GM21576 (cell line): ENCODE results near the gene TRAPPC14.

ENCODE experiments used
- ATAC-seq: cut with Tn5 transposase; IDR thresholded peaks from one replicate; pipeline ENCODE4 v1.9.1; 2021; ENCODE audit warnings: mild to moderate bottlenecking, moderate library complexity; ENCODE audit not compliant: unreplicated experiment

TRAPPC14 gene

GRCh38 chr7:100126931-100127865 is 31.3 kb downstream of the TRAPPC14 start, which contains the start of gene MBLAC1:
TSS of gene MBLAC1 (plus strand) at chr7:100126967. CDS start at chr7:100127396, 429 bp downstream.
- ATAC-seq, result peak; percentile 56

- ATAC-seq, result no peak
Observed at GRCh38 chr7:100126239-100126930, 32.1 kb downstream of the TRAPPC14 start.

DNA sequence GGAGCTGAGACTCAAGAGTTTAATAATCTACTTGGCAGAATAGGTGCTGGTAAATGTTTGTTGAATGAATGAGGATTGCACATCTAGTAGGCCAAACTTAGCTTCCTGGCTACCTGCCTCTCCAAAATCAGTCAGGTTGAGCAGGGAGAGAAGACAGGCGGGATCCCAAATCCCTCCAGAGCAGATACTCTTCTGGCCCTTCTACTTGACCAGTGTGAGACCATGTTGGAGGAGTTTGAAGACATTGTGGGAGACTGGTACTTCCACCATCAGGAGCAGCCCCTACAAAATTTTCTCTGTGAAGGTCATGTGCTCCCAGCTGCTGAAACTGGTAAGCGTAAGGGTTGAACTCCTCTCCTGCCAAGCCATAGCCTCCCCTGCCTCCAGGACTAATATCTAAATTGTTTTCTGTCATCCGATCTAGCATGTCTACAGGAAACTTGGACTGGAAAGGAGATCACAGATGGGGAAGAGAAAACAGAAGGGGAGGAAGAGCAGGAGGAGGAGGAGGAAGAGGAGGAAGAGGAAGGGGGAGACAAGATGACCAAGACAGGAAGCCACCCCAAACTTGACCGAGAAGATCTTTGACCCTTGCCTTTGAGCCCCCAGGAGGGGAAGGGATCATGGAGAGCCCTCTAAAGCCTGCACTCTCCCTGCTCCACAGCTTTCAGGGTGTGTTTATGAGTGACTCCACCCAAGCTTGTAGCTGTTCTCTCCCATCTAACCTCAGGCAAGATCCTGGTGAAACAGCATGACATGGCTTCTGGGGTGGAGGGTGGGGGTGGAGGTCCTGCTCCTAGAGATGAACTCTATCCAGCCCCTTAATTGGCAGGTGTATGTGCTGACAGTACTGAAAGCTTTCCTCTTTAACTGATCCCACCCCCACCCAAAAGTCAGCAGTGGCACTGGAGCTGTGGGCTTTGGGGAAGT is 34.0 kb downstream of the TRAPPC14 start:
- ATAC-seq, result no peak

GRCh38 chr7:100122568-100122967 is 36.0 kb downstream of the TRAPPC14 start:
- ATAC-seq, result no peak

- ATAC-seq, result no peak
Observed at GRCh38 chr7:100122067-100122466, 36.5 kb downstream of the TRAPPC14 start.

- ATAC-seq, result no peak
Observed at GRCh38 chr7:100120733-100121036, 37.8 kb downstream of the TRAPPC14 start.

- ATAC-seq, result peak; percentile 40
Observed at GRCh38 chr7:100119970-100120732, 38.4 kb downstream of the TRAPPC14 start.

- ATAC-seq, result peak; percentile 65
Observed at GRCh38 chr7:100119072-100119969, 39.2 kb downstream of the TRAPPC14 start, which contains the start of the genes CNPY4 and TAF6. TSS of gene CNPY4 (plus strand) at chr7:100119634. CDS start at chr7:100119745, 111 bp downstream. TSS of gene TAF6 (minus strand) at chr7:100119358. CDS start at chr7:100114209, 5,149 bp downstream.

- no peak for ATAC-seq
Observed at GRCh38 chr7:100118388-100119071, 40.0 kb downstream of the TRAPPC14 start.

DNA sequence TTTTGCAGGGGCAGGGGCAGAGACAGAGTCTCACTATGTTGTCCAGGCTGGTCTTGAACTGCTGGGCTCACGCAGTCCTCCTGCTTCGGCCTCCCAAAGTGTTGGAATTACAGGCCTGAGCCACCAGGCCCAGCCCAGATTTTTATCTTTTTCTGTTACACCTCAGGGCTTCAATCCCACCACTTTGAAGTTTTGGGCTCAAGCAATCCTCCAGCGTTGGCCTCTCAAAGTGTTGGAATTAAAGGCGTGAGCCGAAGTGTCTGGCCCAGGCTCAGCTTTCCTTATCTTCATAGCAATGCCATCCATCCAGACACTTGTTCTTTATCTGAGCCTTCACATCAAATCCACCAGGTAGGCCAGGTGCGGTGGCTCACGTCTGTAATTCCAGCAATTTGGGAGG is 43.5 kb downstream of the TRAPPC14 start:
- ATAC-seq, result no peak

- no peak for ATAC-seq
Observed at GRCh38 chr7:100111914-100112313, 46.6 kb downstream of the TRAPPC14 start.

GRCh38 chr7:100111156-100111555 is 47.4 kb downstream of the TRAPPC14 start:
- no peak for ATAC-seq

DNA sequence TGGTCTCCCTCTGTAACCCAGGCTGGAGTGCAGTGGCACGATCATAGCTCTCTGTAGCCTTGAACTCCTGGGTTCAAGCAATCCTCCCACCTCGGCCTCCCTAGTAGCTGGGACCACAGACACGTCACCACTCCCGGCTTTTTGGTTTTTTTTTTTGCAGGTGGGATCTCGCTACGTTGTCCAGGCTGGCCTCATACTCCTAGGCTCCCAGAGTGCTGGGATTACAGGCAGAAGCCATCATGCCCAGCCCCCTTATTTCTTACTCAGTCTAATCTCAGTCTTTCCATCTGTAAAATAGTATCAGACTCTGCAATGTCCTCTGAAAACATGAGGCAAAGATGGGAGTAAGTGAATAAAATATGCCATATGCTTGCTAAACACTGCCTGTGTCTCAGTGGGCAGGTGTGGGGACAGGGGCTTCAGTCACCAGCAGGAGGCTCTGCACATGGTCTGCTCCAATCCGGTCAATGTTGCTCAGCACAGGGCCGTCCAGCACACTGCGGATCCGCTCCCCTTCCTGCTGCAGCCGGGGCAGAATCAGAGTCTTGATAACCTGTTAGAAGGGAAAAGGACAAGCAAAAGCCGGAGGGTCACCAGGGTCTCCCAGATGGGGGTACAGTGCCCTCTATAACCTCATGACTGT is 48.9 kb downstream of the TRAPPC14 start:
- no peak for ATAC-seq

DNA sequence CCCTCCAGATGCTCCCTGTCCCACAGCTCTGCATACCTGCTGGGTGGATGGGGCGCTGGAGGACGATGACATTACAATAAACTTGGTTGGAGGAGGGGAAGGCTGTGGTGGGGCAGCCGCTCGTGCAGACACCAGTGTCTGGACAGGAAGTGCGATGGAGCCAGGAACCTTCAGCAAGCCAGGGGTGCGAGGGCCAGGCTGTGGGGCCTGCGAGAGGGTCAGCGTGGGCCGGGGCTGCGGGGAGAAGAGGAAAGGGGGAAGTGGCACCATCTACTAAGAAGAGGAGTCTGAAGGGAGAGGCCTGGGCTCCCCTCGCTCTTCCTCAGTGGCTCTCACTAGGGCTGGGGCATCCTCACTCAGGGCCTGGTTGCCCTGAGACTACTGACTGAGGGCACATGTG is 50.6 kb downstream of the TRAPPC14 start:
- no peak for ATAC-seq

DNA sequence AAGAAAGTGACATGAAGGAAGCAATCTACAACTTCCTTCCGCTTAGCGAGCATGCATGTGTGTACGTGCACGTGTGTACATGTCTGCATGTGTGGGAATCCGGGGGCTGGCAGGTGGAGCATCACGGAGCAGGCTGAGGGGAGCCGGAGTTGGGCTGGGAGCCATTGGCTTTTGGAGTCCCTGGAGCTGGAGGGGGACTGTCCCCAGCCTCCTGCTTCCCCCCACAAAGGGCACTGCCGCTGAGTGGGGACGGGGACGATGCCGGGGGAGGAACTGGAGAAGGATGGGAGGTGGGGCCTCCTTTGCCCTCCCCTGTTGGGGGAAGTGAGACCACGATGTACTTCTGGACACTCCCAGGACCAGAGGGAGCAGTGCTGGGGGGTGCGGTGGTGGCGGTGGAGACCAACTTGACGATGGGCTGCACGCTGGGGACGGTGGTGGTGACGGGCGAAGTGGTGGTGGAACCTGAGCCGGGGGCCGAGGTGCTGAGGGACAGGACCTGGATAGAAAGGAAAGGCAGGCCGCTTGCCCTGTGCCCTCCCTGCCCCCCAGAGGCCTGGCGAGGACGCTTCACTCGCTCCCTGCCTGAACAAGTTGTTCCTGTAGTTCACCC is 51.3 kb downstream of the TRAPPC14 start:
- no peak for ATAC-seq

GRCh38 chr7:100106633-100107032 is 51.9 kb downstream of the TRAPPC14 start:
- no peak for ATAC-seq

- ATAC-seq, result no peak
Observed at GRCh38 chr7:100105534-100105933, 53.0 kb downstream of the TRAPPC14 start.
